HG03135 (cell line): Measurements from ENCODE around the gene HIPK1.

Experiments
- ATAC-seq: cut with Tn5 transposase; IDR thresholded peaks from one replicate; pipeline ENCODE4 v1.9.1; 2021; ENCODE audit warnings: mild to moderate bottlenecking, moderate library complexity; ENCODE audit not compliant: unreplicated experiment

The HIPK1 gene

DNA sequence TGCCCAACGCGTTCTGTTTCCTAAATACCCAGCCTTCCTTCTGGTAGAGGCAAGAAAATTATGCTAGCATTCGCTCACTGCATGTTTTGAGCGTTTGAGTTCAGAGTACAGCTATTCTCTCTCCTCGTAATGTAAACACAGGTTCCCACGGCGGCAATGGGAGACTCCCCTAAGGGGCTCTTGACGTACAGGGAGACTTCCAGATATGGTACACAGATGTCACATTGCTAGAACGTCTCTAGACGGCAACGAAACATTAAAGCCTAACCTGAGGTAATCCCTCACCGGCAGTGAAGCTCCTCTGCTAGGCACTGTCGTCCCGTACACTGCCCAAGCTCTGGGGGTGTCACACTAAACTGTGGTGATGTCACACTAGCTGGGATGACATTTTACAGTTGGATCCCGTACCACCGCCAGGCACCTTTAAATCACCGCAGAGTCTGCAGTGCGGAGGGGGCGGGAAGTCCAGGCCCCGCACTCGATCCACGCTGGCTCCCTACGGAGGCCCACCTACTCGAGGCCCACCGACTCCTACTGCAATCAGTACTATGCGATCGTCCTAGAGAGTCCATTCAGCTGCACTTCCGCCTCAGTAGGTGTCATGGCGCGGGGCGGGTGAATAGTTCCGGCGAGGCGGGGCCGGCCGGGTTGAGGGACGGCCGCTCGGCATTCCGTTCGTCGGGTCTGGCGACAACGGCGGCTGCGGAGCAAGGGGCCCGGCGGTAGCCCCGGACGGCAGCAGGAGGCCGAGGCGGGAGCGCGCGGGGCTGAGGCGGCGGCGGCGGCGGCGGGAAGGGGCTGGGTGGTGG, at the start of gene HIPK1:
HIPK1 (plus strand) TSS at position 384 of the 809 bp plus-strand sequence.
- ATAC-seq: peak; percentile 55

DNA sequence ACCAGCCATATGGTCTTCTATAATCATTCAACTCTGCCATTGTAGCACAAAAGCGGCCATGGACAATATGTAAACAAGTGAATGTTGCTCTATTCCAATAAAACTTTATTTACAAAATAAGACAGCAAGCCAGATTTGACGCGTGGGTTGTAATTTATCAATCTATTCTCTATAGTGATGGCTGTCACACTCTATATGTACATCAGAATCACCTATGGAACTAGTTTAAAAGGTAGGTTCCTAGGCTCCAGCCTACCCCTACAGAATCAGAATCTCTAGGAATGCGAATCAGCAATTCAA, 49.4 kb upstream of the HIPK1 start:
- ATAC-seq: no peak

DNA sequence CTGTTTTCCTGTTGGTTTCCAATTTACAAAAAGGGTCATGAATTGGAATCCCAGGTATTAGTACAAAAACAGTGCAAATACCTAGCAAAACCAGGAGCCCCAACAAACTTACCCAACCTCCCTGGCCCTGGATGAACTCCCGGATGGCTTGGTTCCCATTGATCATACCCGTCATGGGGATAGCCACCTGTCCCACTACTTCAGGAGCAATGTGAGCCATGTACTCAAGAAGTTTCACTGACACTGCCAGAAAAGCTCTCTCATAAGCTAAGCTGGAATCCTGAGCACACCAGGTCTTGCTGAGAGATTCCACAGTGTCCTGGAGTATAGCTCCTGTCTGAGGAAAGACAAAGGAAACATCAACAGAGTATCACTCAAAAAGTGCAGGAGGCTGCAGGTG, 47.5 kb upstream of the HIPK1 start:
- ATAC-seq: no peak

DNA sequence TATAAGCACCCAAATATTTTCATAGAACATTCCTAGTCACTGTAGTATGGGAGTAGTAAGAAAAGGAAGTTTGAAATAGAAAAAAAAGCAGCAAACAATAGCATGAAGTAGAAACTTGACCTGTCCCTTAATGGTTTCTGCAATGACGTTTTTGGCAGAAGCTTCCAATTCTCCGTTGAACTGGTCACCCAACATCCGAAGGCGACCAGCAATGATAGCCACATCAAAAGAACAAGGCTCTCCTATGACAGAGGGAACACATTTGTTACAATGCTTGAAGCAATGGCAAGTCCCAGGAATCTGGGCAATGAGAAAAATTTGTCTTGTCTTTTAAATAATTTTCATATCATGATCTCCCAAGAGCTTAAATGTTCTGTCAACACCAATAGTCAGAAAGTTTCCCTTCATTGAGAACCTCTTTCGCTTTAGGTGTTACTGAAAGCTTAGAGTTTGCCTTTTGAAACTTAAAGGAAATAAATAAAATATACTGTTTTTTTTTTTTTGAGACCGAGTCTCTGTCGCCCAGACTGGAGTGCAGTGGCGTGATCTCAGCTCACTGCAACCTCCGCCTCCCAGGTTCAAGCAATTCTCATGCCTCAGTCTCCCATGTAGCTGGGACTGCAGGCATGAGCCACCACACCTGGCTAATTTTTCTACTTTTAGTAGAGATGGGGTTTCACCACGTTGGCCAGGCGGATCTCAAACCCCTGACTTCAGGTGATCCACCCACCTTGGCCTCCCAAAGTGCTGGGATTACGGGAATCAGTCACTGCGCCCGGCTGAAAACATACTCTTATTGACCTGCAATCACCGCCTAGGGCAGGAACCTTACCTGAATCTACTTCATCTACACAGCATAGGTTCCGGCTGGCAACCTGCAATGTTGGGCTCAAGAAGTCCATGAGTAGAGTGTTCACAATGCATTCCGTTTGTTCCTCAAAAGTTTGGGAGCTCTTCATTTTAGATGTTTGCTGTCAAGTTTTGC, 42.4 kb upstream of the HIPK1 start:
- no peak for ATAC-seq

DNA sequence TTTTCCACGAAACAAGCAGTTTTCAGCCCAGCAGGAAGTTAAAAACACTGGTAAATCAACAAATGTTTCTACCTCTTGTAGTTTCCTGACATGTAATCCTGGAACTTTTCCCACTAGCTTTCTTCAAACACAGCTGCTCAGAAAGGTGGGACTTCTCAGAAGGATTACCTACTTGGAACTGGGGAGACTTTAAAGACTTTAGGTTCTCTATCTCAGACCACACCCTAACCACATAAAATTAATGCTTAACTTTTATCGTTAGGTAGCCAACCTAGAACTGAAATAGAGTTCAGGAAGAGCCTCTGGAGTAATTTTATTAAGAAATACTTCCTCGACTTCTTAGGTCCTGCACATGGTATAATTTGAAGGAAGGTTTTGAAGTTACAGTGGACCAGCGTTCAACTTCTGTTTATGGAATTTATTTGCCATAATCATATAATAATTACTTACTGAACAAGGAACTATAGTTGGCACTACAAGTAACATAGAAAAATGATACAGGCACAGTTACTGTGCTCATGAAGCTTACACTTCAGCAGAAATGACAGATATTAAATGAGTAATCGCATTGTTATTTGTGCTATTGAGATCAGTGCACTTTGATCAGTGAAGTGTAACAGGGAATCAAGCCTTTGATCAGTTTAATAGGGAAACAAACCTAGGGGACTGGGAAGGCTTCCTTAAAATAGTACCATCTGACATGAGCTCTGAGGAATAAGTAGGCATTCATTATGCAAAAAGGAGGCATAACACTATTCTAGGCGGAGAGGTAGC, 41.5 kb upstream of the HIPK1 start, which contains the start of gene BCL2L15:
BCL2L15 (minus strand) TSS at position 180 of the 774 bp plus-strand sequence. CDS start 206 bp downstream, outside the sequence.
- no peak for ATAC-seq

DNA sequence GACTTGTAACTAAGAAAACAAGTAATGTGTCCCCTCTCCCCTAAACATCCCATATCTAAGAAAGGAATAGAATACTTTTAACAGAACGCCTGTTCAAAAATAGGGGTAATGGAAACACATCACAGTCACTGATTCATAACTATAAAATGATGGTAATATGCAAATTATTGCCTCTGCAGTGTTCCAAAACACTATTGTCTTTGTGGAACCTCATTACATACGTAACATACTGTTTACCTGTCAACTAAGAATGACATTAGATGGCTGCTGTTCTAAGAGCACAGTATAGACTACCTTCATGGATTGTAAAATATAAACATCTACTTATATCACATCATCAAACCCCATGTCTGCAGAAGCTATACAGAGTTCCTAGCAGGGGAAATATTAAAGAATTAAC, 38.3 kb upstream of the HIPK1 start:
- ATAC-seq: no peak

DNA sequence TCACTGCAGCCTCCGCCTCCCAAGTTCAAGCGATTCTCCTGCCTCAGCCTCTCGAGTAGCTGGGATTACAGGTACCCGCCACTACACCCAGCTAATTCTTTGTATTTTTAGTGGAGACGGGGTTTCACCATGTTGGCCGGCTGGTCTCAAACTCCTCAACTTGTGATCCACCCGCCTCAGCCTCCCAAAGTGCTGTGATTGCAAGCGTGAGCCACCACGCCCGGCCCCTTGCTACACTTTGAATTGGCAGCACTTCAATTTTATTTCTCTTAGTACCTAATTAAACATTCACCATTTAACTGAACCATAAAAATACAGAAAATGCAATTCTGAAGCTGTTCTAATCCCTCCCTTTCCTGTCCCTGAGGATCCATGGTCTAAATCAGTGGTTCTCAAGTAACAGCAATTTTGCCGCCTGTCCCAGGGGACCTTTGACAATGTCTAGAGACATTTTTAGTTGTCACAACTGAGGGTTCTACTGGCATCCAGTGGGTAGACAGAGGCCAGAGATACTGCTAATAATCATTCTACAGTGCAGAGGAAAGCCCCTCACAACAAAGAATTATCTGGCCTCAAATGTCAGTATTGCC, 37.4 kb upstream of the HIPK1 start:
- no peak for ATAC-seq

DNA sequence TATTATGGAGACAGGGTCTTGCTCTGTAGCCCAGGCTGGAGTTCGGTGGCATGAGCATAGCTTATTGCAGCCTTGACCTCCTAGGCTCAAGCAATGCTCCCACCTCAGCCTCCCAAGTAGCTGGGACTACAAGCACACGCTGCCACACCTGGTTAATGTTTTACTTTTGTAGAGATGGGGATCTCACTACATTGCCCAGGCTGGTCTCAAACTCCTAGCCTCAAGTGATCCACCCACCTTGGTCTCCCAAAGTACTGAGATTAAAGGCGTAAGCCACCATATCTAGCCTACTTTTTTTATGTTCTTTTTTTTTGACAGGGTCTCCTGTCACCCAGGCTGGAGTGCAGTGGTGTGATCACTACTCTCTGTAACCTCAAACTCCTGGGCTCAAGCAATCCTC, 35.9 kb upstream of the HIPK1 start:
- no peak for ATAC-seq

DNA sequence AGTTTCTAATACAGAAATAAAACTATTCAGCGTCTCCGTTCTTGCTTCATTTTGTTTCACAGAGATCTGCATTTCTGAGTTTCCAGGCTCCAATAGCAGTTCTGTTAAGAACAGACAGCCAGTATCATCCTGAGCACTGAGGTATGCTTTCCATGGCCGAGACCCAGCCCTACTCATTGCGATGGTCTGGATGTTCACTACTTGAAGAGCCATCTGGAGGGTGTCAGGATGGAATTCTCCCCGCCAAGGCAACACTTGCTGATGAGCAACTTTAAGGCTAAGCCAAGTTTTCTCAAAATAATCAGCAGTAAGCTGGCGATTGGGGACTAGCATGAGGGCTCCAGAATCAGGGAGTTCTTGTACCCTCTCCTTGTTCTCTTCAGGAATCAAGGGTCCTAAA, 34.0 kb upstream of the HIPK1 start:
- ATAC-seq: no peak

DNA sequence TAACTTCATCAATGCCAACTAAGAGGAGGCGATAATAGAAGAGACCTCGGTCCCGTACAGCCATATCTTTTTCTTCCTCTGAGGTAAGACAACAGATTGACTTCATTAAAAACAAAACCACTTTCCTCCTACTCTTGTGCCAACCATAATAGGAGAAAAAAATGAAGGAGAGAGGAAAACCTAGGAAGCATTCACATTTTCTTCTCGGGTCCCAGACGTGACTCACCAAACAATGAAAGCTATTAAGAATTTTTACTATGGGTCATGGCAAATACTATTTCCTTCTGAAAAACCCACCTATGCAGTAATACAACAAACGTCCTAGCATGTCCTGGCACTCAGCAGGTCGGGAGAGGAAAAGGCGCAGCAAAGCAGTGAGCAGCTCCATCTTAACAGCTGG, 33.2 kb upstream of the HIPK1 start:
- ATAC-seq: no peak

DNA sequence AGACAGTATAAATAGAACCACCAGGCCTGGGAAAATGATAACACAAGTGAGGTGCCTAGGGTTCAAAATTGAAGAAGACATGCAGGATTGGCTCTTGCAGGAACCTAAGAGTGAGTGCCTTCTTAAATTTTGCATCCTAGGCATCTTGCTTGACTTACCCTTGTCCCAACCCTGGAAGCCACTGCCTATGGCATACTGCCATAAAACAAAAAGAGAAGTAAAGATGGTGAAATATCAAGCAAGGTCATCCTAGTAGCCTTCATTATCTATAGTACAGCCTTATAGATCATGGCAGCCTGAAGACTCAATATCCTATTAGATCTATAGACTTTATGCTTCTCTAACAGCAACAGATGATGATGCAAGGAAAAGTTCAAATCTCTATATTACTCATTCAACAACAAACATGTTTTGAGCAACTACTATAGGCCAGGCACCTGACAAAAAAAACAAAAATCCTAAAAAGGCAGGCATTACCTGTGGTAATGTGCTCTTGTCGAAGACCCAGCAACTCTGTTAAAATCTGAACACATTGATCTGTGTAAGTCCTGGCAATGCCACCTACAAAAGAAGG, 30.8 kb upstream of the HIPK1 start:
- ATAC-seq: no peak

DNA sequence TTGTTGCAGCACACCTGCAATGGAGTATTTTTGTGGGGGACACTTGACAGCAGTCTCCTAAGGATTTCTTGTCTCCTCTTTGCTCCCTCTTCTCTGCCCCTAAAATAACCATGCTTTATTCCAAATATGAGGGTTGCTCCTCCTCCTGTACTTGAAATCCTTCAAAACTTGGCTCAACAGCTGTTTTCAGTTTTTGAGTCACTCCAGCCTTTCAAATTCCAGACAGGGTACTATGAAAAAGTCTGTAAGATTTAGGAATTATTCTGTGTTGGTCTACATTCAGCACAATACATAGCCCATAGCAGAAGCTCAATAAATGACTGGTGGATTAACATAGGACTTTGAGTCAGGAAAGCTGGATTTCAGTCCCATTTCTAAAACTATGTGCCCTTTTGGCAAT, 30.0 kb upstream of the HIPK1 start:
- no peak for ATAC-seq

DNA sequence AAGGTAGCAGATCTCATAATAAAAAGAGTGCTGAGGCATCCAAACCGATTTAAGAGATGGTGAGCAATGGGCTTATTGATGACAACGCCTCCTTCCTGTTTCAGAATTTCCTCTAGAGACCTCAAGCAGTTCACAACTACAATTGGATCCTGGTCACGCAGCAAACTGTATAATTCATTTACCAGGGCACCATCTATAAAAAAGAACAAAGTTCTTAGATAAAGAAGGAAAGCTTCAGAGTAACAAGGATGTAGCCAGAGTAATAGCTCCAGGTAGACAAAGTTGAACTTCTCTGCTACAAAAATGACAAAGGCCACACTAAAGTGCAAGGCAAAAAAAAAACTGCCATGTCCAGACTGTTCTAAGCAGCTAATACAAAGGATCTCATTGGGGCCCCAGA, 27.9 kb upstream of the HIPK1 start:
- no peak for ATAC-seq

DNA sequence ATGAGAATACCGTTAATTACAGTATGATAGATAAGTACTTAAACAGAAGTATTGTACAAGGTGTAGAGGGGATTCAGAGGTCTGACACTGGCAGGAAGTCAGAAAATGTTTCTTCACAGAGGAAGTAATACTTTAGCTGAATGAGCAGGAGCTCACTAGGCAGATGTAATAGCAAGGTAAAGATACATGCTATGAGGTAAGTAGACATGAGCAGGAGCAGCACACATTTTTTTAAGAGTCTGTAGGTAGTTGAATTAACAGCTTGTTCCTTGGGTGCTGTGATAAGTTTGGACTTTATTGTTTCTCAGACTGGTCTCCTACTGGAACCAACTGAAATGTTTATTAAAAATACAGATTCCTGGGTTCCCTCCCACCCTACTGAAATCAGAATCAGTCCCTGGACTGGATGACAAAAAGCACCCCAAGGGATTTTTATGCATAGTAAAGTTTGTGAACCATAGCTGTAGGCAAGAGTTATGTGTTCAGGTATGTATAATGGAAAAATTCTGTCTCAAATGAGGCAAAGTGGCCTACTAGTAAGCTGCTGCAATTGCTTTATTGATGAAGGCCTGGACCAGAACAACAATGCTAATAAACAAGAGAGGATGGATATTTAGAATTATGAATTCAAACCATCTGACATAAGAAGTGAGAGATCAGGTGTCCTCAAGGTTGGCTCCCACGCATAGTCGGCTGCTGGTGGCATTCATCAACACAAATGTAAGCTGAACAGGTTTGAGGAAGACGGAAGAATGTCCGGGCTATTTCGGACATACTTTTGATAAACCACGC, 25.4 kb upstream of the HIPK1 start:
- no peak for ATAC-seq

DNA sequence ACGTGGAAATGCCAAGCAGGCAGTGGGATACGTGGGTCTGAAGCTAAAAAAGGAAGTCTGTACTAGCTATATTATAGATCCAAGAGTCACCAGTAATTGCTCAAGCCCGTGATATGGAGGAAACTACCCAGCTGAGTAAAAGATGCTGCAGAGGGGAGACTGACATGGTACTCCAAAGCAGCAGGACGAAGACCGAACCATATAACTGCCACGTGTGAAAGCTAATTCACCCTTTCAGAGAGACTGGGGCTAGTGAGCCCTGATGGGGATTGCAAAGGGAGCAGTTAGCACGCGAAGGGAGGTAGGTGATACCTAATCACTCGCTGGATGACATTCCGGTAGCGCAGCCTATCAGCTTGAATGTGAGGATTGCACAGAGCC, 24.8 kb upstream of the HIPK1 start:
- ATAC-seq: peak; percentile 28

DNA sequence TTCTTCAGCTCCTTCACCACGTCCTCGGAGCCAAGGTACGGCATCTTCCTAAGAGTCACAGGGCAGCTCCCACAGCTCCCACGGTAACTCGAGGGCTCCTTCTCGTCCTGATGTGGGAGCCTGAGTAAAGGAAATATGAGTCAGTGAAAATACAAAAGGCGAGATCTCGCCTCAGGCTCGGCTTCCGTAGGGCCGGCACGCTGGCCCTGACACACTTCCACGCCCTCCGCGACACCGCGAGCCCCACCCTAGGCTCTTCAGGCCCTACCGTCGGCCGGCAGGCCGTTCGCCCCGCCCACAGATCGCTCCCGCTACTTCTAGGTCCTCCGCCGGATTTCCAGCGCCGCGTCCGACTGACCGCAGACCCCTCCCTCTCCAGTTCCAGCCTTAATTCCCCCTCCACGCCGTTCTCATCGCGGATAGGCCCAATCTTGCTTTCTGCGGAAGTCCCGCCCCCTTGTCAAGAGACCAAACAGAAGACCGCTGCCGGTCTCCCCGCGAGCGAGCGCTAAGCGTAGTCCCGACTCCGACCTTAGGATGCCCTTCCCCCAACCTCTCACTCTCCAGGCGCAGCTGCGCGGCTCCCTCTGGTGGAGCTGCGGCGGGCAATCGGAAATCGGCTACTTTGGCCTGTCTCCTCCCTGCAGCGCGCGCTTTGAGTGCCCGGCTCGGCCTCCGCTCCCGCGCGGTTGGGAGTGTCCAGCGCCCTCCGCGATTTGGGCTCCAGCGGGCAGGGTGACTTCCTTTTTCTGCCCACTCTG, 24.3 kb upstream of the HIPK1 start, which contains the start of the genes AP4B1 and DCLRE1B:
AP4B1 (minus strand) TSS at position 126 of the 761 bp plus-strand sequence; CDS start at position 44, 82 bp downstream.
DCLRE1B (plus strand) TSS at position 653 of the 761 bp plus-strand sequence. CDS start 261 bp downstream, outside the sequence.
- ATAC-seq: peak; percentile 89

DNA sequence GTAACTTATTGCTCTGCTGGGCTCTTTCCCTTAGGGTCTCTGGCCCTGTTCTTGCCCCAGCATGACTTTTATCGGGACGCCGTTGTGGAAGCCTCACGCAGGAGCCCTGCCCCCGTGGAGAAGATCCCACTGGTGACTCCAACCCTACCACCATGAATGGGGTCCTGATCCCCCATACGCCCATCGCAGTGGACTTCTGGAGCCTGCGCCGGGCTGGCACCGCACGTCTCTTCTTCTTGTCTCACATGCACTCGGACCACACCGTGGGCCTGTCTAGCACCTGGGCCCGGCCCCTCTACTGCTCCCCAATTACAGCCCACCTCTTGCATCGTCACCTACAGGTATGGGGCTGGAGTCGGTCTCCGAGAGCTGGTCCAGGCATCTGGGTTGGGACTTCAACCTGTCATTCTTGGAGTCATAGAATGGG, 23.7 kb upstream of the HIPK1 start:
- ATAC-seq: peak; percentile 10

DNA sequence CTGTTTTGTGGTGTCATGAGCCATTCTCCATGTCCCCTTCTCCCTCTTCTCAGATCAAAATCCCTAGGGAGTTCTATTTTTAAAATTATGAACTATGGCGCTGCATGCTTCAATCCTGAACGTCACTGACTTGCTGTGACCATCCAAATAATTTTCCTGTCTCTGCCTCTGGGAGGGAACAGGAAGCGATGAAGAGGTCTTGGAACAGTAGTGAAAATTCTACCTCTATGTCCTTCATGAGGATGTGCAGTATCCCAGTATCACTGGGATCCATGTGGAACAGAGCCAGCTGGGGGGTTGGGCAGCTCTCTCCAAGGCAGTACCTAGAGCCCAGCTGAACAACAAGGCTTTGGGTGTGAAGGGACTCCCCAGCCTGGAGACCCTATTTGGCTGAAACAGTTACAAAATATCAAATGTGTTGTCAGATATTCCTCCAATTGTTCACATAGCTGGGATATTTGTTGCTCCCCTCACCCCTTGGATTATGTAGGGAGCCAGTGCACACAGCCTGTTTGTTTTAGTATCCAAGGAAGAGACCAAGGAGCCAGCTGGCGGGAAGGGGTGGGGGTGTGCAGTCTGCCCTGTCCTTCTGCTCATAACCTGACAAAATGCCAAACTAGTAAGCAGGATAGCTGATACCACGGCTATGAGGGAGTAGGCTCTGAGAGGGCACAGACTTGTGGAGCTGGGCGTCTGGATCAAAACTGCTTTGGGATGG, 16.4 kb upstream of the HIPK1 start:
- no peak for ATAC-seq
